HK-2 (cell line): ENCODE measurements around the gene THNSL1.
"Not testable (repeated sequence)": the region's sequence is repeated elsewhere in the genome, so short reads cannot be mapped to it uniquely, and the experiment has no call there.

Experiments
- DNase-seq: peaks from one replicate; pipeline ENCODE4 v3.0.0-alpha.2; 2018; ENCODE audit not compliant: unreplicated experiment

Gene THNSL1, protein sequence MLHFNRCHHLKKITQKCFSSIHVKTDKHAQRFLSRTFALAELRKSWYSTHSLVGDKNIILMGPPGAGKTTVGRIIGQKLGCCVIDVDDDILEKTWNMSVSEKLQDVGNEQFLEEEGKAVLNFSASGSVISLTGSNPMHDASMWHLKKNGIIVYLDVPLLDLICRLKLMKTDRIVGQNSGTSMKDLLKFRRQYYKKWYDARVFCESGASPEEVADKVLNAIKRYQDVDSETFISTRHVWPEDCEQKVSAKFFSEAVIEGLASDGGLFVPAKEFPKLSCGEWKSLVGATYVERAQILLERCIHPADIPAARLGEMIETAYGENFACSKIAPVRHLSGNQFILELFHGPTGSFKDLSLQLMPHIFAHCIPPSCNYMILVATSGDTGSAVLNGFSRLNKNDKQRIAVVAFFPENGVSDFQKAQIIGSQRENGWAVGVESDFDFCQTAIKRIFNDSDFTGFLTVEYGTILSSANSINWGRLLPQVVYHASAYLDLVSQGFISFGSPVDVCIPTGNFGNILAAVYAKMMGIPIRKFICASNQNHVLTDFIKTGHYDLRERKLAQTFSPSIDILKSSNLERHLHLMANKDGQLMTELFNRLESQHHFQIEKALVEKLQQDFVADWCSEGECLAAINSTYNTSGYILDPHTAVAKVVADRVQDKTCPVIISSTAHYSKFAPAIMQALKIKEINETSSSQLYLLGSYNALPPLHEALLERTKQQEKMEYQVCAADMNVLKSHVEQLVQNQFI

DNA sequence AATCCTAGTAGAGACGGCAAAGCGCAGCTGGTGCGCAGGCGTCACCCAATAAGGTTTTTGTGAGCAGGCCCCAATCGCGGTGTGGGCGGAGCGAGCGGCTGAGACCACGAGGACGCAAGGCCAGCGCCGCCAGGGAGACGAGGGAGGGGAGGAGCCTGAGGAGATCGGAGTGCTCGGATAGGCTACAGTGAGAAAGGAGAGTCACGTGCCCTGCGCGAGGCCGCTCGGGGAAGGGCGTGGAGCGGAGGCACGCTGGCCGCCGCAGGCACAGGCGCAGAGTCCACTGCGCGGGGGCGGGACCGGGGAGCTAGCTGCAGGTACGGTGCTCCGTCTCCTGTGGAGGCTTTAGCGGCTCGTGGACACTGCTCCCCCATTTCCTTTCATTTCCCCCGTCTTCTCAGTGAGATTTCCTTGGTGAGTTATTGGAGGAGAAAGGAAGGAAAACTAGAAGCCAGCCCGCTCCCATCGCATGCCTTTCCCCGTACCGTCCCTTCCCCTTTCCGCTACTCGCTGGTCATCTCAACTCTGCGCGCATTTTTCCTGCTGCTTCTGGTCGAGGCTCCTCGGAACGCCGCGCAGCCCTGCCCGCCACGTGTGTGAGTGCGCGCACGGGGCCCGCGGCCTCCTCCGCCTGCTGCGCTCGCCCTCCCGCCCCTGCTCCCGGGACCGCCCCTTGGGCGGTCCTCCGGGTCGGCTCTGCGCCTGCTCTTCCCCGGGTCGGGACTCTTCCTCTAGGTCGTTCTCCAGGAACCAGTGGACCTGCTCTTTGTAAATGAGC is at the start of gene THNSL1:
TSS of gene THNSL1 (plus strand) at position 237 of the 778 bp plus-strand sequence. CDS start 6,612 bp downstream, outside the sequence.
- peak; percentile 93 for DNase-seq

DNA sequence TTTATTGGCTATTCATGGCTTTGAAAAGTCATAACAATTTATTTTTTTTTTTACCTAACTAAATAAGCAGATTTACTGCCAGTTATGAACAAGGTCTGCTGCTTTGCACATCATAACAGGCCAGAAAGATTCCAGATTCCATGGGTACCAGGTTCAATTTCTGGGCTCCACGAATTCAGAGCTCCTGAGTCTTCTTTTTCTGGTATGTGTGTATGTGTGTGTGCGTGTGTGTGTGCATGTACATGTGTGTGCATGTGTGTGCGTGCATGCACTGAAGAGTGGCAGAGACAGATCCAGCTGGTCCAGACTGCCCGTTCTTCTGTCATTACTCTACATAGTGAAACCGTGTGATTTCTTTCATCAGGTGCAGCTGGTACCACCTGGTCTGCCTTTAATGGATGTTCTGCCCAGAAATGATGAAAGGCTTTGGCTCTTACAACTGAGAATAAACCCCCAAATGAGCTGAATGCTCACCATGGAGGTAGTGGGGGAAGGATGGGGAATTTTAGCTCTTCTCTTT is 49.4 kb upstream of the THNSL1 start:
- no peak for DNase-seq

DNA sequence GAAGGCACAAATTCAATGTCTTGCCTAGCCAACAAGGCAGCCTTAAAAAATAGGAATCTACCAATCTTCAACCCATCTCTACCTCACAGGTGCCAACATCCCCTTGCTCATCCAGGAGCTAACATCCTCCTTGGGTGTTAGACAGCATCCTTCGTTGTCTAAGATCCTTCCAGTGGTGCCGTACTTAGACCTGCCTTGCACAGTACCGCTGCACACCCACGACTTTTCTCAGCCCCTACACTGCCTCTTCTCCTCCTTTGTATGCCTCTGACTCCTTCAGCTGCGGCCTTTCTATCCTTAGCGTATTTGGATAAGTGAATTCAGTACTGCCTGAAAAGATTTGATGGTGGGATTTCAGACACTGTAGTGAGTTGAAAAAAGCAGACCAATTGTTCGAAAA is 48.1 kb upstream of the THNSL1 start:
- no peak for DNase-seq

DNA sequence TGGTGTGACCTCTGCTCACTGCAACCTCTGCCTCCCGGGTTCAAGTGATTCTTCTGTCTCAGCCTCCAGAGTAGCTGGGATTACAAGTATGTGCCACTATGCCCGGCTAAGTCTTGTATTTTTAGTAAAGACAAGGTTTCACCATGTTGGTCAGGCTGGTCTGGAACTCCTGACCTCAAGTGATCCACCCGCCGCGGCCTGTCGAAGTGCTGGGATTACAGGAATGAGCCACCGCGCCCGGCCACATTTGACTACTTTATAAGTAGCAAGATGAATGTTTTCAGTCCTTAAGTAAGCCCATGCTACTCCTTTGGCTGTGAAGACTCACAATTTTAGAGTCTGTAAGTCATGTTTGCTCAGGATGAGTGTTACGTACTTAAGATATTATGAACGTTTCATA is 47.5 kb upstream of the THNSL1 start:
- not testable (repeated sequence) for DNase-seq

DNA sequence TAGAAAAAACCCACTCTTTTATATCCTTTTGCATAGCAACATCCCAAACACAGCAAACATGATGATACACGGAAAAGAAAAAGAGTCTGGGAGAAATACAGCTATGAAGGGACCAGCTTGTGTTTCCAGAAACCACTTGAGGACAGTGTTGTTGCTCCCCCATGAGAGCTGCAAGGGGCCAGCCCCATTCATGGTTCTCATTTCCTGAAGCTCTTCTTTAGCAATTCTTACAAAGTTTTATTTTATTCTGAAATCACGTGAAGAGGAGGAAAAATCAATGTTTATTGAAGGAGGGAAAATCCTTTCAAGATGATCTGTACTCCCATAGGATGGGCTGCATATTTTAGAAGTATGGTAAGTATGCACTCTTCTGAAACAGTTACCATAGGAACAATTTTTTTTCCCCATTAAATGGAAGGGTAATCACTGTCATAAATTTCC is 46.6 kb upstream of the THNSL1 start:
- DNase-seq = no peak

DNA sequence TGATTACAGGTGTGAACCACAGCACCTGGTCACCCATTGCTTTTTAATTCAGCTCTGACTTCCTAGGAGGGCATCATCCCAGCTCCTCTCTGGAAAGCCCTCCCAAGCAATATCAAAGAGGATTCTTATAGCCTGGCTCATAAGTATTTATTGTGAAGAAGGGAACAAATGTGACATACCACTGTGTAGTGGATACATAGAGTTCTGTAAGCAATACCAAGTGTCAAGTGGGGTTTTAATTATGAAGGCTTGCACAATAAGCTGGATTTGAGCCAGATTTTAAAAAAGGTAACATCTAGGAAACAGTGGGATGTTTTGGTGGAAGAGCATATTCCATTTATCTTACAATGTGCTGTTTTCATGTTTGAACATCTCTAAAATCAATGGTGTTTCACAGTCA is 45.0 kb upstream of the THNSL1 start:
- no peak for DNase-seq

DNA sequence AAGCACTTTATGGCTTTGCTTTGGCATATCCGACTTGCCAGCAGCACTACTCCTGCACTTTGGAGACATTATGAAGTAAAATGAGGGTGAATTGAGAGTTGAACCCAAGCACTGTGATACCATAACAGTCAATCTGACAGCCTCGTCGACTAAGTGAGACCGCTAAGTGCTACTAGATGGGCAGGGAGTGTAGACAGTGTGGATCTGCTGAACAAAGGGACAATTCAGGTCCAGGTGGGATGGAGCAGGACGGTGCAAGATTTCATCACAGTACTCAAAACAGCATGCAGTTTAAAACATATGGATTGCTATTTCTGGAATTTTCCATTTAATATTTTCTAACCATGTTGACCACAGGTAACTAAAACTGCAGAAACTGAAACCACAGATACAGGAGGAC is 43.2 kb upstream of the THNSL1 start:
- DNase-seq = no peak

DNA sequence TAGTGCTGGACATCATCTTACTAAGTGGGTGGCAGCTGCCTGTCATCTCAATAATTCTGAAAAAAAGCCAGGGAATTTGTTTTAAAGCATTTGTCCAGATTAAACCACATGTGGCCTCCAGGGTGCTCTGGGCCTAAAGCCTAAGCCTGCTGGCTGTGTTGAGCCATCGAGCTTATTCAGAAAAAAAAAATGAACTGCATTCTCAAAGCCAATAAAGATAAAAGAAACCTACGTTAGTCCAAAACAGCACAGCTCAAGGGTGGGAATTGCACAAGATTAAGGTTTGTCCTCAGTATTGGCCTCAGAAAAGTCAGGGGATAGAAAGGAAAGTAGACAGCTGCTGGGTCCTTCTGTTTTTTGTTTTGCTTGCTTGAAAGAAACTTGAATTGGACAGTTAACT is 41.4 kb upstream of the THNSL1 start:
- no peak for DNase-seq

DNA sequence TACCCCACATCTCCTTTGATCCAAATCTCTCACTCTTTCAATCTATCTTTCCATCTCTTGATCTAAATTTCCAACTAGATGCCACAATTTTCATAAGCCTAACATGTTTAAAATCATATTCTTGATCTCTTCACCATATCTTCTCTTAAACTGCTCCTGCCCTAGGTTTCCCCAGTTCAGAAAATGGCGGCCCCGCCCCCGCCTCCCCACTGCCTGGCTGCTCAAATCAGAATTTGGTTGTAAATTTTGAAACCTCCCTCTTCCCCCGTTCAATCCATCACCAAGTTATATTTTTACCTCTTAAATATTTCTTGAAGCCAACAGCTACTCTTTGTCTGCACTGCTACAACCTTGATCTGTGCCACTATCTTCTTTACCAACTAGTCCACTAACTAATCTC is 36.7 kb upstream of the THNSL1 start:
- no peak for DNase-seq

DNA sequence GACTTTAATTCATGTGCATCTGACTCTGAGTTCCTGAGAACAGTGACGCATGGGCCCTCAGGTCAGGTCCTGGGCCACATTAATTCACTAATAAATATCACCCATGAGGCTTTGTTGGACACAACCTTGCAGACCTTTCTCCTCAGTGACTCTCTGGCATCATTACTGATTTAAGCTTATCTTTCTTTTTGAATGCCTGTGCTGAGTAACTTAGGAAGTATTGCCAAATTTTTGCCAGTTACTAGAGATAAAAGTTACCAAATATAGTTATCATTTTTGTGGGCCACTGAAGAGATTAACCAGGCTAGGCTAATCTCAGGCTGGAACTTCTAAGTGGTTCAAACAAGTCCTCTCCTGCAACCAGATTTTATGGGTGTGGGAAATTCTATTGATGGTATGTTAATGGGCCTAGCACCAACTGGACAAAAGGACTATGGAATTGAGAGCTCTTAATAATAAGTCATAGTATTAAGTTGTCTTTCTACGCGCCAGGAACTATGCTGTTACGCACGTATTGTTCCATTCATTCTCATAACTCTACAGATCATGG is 35.2 kb upstream of the THNSL1 start:
- DNase-seq = no peak

DNA sequence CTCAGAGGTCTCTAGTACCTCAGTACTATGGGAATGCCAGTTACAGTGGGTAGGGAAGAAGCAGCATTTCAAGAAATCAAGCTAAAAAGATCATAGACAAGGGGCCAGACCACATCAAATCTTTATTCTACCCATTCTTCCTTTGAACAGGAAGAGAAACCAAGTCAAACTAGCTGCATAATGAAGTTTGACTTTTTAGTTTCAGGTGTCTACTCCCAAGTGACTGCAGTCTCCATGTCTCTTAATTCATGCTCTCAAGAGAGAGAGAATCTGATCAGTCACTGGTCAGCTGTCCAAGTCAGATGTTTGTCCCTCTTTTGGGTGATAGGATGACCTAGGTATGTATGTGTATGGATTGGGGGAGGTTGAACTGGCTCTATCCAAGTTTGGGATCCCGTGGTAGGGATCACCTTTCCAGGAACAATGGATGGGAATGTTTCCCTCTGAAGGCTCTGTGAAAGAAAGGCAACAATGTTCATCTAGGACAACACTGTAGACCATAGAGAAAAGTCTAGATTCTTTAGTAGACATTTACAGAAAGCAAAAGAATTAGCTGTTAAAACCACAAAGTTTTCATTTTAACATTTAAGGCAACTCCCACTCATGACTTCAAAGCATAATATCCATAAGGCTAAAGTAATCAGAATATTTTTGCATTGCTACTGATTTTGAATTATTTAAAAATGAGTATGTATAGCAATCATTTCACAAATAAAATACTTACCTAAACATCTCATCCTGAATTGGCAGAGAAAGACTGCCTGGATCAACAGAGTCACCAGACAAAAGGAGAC is 33.9 kb upstream of the THNSL1 start:
- no peak for DNase-seq

DNA sequence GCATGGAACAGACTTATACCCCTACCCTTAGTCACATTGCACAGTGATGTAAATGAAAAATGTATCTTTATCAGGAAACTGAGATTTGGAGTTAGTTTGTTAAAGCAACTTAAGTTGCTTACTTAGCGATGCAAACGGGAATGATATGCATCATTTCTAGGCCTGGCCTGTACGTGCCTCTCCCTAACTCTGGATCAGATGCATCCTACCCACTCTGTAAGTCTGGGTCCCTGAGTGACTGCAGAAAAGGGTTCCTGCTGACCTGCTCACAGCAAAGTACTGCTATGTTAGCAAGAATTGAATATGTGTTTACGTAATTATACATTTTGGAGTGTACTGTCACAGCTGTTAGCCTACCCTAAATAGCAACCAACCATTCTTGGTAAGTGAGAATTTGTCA is 33.3 kb upstream of the THNSL1 start:
- DNase-seq = no peak

DNA sequence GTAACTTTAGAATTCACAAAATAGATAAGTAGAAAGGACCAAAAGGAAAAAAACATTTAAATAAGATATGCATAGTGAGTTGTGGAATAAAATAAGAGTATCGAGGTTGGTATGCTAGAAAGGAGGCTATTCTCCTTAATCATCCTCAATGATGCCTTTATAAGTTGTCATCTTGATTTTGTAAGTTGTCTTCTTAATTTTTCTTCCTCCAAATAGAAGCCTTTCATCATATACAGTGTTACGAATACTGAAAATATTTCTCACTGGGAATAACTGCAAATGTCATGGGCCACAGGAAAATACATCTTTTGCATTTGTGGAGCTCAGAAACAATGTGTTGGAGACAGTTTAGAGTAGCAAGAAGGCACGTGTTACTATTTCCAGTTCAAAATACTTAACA is 32.5 kb upstream of the THNSL1 start:
- no peak for DNase-seq

DNA sequence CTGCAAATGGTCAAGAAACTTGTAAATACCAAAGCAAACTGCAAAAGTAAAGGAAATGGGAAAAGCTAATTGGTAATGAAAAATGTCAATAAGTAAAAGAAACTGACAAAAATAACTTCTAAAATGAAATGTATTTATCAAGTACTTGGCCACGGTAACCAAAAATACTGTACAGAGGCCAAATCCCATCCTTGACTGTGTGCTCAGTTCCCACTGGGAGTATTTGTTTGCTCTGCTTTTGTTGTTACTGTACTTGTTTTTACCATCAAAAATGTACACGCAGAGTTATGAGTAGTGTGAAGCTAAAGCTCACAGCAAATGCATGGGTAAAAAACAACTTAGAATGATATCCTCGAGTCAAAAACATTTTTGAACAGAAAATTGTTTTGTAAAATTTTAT is 31.5 kb upstream of the THNSL1 start:
- no peak for DNase-seq

DNA sequence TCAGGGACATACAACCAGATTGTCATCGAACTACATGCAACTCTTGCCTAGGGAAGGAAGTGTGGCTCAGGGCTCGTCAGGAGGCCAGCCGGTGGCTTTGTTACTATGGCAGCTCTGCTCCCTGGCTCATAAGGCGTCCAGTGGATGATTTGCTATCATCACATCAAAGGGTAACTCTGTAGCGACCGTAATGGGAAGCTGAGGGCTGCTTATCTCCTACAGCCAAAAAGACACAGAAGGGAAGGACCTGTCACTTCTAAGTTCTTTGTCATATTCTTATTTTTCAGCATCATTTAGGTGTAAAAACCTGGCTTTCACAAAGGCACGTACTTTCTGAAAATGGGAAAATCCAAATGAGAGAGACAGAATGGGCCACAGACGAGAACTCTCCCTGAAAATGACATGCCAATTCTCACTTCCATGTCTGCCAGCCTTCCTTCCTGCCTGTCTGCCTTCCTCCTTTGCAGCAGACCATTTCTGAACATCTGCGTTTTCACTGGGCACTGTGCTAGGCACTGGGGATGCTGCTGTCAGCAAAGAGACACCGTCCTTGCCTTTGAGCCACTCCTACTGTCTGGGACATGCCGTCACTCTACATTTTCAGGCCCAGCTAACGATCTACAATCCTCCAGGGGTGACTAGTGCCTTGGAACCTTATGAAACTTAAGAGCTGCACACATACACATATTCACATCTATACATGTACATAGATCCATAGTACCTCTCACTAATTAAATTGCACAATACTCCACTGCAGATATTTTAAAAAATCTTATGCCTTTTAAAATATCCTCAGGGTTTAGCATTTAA is 27.4 kb upstream of the THNSL1 start:
- no peak for DNase-seq

DNA sequence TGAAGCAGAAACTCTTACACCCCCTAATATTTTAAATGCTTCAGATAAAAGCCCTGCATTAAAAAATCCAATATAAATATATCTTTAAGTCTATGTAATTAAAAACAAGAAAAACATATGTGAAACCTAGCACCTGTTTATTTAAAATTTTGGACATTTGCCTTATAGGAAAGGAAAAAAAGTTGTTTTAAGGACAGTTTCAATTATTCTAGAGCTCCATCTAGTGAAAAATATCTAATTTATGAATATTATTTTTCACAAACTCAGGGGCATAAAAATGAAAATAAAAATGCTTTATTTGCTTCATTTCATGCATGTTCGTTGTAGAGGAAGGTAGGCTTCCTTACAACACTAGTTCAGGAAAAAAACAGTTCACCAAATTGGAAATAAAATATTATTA is 26.5 kb upstream of the THNSL1 start:
- DNase-seq = no peak

DNA sequence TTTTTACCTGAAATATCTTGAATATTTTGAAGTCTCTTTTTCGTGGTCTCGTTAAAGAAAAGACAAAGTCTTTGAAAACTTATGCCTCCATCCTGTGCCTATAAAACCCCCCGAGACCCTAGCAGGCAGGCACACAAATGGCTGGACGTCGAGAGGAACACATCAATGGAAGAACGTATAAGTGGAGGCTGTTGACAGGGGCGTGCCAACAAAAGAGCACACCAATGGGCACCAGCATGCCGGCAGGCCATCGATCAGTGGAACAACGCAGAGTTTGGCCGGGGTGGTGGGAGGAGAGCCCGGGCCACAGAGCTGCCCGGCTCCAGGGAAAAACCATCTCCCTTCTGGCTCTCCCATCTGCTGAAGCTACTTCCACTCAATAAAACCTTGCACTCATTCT is 25.1 kb upstream of the THNSL1 start:
- no peak for DNase-seq

DNA sequence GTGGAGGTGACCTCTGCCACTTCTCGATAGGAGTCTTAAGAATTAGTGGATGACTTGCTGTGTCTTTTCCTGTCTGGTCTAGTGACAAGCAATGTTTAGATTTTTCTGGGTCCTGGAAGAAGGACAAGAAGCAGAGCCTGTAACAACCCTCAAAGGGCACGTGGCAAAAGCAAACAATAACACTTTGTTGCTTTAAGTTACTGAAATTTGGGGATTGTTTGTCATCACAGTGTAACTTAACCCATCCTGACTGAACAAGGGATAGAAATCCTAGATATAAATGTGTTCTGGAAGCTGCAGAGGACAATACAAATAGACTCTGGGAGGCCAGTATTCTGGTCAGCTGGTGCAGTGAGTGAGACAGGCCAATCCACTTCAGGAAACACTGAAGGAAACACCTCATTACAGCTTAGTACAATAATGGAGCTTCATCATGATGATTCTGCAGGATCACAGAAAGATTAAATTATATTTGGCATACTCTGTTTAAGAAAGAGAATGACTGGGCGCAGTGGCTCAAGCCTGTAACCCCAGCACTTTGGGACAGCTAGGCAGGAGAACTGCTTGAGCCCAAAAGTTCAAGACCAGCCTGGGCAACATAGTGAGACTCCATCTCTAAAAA is 23.8 kb upstream of the THNSL1 start:
- no peak for DNase-seq

DNA sequence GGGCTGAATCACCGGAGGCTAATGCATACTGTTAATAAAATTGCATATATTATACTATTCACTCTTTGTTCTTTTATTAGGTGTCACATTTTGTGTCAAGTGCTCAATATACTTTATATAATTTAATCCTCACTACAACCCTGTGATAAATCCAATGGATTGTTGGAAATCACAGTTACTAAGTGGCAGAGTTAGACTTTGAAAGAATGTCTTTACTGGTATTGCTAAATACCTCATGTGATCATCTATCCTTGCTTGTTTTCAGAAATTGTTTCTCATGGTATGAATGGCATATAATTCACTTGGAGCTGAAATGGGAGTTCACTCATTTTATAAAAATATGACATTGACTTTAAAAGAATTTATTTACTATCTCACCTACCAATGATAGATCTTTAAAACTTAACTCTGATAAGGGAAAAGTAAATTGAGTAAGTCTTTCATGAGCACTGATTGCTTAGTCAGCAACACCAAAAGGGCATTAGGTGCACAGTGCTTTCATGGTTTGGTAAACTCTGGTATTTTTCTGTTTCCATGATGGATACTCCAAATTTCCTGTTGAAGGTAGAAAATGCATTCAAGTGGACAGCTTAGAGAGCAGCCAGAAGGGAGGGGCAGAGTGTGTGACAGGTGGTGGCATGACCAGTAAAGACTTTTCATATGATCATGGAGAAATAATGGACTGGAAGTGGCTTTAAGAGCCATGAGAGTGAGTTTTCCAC is 23.0 kb upstream of the THNSL1 start:
- DNase-seq = no peak
